GM18858 (cell line): ENCODE results near the gene PAX2.

ENCODE experiments used
- ATAC-seq: cut with Tn5 transposase; IDR thresholded peaks from one replicate; pipeline ENCODE4 v1.9.1; 2021; ENCODE audit not compliant: unreplicated experiment

The PAX2 gene

DNA sequence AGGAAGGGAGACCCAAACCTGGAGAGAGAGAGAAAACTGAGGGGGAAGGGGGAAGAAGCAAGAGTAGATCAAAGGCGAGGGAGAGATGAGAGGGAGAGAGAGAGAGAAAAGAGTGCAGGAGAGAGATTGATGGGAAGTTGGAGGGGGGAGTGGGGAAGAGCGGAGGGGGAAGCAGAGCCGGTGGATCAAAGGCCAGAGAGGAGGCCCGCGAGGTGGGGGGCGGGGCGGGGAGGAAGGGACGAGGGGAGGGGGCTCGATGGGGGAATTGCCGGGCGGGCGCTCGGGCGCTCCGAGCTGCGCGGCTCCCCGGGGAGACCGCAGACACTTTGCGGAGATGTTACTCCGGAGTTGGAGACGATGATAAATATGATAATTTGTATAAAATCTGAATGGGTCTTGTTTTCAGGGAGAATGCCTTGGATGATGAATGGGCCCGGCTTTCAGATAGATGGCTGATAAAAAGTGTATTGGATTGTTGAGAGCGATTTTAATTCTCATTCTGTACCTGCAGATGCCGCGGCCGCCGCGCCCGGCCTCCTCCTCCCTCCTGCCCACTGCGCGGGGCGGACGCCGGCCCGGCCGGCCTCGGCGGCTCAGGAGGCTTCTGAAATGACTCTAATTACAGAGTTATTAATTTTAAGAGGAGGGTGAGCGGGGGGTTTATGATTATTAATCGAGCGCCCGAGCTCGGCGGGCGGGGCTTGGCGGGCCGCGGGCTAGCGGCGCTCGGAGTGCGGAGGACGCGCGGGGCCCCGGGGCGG lies 21.4 kb upstream of the PAX2 start:
- ATAC-seq = no peak

GRCh38 chr10:100724531-100725027 lies 20.8 kb upstream of the PAX2 start:
- ATAC-seq = no peak

GRCh38 chr10:100725071-100725471 lies 20.3 kb upstream of the PAX2 start:
- no peak for ATAC-seq

GRCh38 chr10:100725869-100726426 lies 19.4 kb upstream of the PAX2 start:
- no peak for ATAC-seq

- no peak for ATAC-seq
These were observed 17.6 kb upstream of the PAX2 start for GRCh38 chr10:100727808-100728207.

DNA sequence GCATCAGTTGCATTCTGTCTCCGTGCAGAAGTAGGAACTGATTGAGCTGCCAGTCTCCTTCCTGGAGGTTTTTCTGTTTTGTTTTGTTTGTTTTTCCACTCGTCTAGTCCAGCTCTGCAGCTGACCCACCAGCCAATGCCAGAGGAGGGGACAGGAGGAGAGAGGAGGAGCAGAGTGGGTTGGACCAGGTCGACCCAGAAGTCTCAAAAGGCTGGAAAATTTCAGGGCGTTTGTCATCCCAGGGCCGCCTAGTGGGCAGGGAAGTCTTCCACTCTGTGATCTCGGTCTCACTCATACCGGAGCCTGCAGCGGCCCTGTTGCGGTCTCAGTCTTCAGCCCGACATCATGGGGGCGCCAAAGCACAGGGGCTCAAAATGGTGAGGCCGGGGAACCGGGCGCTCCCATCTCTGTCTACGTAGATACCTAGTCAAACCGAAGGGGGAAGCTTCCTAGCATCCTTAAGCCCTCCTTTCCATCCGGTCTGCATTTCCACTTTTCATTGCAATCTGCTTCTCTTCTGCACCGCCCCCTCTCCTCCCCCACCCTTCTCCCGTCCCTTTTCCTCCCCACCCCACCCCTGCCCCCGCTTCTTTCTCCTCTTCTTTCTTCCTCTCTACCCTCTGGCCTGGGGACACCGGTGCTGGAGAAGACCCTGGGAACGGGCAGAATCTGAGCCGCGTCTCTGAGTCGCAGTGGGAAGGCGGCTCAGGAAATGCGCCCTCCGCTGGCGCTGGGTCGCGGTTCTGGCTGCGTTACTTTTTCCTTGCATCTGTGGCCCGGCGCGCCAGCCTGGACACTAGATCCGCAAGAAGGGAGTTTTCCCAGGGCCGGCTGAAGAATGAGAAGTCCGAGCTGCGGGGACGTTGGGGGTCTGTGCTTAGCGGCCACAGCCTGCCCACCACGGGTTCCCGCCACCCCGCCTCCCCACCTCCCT lies 16.2 kb upstream of the PAX2 start:
- no peak for ATAC-seq

DNA sequence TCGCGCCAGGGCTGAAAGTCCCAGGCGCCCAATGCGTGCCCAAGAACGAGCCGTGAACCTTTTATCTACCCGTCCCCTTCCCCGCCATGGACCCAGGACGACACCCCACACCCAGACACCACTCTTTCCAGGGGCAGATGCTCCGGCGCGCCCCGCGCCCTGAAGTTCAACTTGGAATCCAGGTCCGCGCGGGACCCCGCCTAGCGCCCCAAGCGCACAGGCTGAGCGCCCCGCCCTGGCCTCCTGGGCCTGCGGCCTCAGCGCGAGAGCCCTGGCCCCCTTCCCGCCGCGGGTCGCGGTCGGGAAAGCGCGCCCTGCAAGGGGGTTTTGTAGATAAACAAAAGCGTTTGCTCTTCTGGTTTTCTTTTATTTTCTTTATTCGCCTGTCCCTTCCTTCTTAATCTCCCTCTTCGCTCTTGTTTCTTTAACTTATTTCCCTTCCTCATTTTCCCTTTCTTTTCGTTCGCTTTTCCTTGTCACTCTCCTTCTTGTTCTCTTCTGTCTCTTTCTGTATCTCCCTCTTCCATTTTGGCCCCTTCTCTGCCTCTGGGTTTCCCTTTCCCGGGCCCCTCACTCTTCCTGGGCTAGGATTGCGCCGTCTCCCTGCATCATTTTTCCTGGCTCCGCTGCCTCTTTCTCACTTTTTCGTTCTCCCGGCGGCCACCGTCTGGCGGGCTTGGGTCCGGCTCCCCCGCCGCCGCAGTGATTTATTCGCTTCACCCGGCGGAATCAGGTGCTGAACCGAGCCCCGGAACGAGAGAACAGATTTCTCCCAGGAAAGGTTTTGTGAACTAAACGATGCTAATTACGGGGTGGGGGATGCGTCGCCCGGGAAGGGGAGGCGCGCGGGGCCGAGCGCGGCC lies 15.3 kb upstream of the PAX2 start:
- no peak for ATAC-seq

GRCh38 chr10:100730725-100731406 lies 14.5 kb upstream of the PAX2 start:
- no peak for ATAC-seq

- ATAC-seq = no peak
These were observed 13.8 kb upstream of the PAX2 start for GRCh38 chr10:100731407-100732240.

DNA sequence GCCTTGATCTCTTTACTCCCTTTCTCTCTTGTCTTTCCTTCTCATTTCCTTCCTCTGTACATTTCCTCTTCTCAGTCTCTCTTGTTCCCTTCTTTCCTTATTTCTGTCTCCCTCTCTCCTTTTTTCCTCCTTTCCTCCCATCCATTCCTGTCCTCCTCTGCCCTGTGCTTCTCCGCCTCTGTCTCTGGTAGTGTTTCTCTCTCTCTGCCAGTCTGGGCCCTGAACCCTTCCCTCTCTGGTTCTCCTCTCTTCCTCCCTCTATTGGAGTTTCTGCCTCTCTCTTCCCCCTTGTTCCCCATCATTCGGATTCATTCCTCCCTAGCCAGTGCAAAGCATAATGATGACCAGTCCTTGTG lies 13.2 kb upstream of the PAX2 start:
- no peak for ATAC-seq

DNA sequence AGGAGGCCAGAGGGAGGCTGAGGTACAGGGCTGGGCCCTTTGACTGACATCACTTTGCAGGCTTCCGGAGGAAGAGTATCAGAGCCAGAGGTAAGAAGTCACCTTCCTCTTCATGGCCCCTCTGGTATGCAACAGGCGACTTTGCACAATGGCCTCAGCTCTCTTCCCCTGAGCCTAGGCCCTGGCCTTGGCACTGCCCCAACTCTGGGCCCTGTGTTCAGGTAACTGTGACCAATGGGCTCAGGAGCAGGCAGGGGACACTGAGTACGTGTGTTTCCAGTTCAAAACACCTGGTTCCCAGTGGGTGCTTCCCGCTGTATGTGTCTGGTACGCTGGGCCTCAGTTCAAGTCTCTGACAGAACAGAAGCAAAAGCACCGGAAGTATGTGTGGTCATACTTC lies 12.1 kb upstream of the PAX2 start:
- ATAC-seq = no peak

DNA sequence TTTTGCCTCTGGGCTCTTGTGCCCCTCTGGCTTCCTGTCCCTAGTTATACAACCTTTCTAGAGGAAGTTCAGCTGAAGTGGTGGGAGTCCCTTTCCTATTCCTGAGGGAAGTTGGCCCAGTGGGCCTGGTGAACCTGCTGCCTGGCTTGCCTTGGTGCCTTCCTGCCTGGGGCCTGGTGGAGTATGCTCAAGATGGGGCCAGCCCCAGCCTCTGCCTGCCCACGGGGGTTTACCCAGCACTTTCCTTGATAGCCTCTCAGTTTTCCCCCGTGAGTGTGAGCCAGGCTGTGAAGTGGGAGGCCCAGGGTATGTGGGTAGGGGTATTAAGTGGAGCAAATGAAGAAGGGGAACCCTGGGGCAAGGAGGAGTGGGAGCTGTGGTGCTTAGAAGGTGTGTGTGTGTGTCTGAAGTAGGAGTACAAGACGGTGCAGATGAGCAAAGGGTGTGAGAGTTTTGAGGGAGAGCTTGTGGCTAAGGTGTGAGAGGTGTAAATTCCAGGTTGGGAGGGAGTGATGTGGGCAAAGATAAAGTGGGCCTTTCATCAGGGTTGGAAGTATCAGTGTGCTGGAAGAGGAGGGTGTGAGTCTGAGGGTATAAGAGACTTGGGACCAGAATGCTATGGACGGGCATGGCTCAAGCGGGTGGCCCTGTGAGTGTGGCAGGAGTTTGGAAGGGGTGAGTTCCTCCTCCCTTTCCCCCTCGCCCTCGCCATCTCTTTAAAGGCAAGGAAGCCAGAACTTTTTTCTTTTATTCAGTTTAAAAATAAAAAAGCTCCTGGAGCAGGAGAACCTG lies 10.9 kb upstream of the PAX2 start:
- no peak for ATAC-seq

DNA sequence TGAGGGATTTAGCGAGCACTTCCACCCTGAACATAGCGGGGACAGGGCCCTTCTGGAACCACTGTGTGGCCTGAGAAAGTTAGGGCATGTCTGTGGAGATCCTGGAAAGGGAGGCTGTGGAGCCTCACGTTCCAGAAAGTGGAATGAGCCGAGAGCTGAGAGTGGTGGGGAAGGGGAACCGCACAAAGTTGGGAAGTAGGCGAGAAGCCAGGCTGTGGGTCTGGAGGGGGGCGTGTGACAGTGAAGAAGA lies 10.4 kb upstream of the PAX2 start:
- ATAC-seq = no peak

DNA sequence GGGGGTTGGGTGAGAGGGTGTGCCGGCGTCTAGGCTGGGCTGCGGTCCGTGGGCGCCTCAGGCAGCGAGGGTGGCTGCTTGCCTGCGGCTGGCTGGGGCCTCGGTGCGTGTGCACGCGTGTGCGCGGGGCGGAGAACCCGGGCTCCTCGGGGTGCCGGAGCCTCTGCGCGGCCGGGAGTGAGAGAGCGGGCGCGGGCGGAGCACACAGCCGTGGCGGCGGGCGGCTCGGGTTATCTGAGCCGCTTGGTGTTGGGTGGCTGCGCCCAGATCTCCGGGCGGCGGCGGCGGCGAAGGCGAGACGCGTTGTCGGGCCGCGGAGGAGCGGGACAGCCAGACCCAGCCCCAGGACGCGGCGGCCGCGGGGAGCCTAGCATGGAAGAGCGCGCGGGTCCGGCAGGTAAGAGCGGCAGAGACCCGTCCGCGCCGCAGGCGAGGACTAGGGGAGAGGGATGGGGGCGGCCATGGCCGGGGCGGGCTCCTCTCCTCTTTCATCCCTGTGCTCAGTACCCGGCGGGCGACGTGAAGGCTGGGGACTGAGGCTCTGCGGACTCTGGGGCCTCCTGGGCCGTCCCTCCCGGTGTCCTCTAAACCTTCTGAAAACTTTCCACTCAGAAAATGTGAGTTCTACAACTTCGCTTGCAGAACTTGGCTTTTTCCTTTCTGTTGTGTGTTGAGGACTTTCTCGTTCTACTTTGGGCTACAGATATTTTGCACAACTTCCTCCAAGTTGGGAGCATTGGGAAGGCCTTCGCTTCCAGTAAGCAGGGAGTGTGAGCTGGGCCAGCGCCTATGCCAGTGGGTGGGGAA lies 9.8 kb upstream of the PAX2 start:
- ATAC-seq = no peak

GRCh38 chr10:100736144-100736808 lies 9.1 kb upstream of the PAX2 start:
- ATAC-seq = no peak

- ATAC-seq = no peak
These were observed 8.5 kb upstream of the PAX2 start for GRCh38 chr10:100736809-100737354.

GRCh38 chr10:100737355-100738054 lies 7.9 kb upstream of the PAX2 start:
- ATAC-seq = no peak
